HG03432 (cell line): Measurements from ENCODE around the gene FRYL.
"Not testable (repeated sequence)": the region's sequence is repeated elsewhere in the genome, so short reads cannot be mapped to it uniquely, and the experiment has no call there.

Experiments used
- ATAC-seq: cut with Tn5 transposase; IDR thresholded peaks from one replicate; pipeline ENCODE4 v1.9.1; 2021; ENCODE audit warnings: mild to moderate bottlenecking, moderate library complexity; ENCODE audit not compliant: unreplicated experiment

The FRYL gene

DNA sequence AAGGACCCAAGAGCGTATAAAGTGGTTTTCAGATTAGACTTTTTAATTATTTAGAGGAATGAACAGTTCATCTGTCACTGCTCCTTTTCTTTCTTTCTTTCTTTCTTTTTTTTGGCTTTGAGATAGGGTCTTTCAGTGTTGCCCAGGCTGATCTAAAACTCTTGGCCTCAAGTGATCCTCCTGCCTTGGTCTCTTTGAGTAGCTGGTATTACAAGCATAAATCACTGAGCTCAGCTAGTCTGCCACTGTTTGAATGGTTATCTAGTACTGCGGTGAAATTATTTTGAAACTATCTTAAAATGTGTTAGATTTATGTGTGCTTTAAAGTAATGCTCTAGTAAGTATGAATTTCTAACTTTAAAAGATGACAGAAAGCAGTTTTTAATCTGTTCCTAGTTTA lies 6.5 kb upstream of the FRYL start:
- ATAC-seq, result no peak

DNA sequence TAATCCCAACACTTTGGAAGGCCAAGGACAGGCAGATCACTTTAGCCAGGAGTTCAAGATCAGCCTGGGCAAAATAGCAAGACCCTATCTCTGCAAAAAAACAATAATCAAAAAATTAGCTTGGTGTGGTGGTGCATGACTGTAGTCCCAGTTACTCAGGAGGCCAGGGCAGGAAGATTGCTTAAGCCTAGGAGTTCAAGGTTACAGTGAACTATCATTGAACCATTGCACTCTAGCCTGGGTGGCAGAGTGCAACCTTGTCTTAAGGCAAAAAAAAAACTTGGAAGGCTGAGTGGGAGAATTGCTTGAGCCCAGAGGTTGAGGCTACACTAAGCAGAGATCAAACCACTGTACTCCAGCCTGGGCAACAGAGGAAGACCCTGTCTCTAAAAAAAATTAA lies 5.2 kb upstream of the FRYL start:
- no peak for ATAC-seq

DNA sequence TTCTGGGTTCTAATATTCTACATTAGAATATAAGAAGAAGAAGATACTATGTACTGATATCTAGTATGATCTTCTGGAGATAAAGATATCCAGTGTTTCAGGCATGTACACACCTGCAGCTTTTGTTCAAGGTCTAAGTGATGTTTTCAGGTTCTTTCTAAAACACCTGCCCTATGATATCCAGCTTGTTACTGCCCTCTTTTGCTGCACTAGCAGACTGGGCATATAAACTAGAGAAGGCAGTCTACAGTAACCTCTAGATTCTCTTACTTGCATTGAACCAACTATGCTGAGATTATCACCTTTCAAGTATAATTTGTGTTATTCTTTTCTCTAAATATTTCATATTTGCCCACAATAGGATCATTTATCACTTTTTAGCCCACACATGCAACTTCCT lies 1.9 kb upstream of the FRYL start:
- ATAC-seq, result no peak

DNA sequence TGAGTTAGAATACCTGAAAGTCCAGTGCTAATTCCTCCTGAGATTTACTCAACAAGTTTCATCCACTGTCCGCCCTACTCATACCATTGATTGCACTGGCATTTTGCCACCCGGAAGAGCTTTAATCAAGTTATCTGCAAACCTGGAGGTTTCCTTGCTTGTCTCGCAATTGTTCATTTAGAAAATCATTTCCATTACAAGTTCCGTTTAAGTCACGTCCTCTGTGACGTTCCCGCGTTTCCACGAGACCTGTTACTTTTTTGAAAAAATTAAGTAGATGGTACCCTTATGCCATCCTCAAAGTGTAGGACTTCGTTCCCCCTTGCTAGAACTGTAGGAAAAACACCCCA lies 761 bp upstream of the FRYL start:
- ATAC-seq, result no peak

DNA sequence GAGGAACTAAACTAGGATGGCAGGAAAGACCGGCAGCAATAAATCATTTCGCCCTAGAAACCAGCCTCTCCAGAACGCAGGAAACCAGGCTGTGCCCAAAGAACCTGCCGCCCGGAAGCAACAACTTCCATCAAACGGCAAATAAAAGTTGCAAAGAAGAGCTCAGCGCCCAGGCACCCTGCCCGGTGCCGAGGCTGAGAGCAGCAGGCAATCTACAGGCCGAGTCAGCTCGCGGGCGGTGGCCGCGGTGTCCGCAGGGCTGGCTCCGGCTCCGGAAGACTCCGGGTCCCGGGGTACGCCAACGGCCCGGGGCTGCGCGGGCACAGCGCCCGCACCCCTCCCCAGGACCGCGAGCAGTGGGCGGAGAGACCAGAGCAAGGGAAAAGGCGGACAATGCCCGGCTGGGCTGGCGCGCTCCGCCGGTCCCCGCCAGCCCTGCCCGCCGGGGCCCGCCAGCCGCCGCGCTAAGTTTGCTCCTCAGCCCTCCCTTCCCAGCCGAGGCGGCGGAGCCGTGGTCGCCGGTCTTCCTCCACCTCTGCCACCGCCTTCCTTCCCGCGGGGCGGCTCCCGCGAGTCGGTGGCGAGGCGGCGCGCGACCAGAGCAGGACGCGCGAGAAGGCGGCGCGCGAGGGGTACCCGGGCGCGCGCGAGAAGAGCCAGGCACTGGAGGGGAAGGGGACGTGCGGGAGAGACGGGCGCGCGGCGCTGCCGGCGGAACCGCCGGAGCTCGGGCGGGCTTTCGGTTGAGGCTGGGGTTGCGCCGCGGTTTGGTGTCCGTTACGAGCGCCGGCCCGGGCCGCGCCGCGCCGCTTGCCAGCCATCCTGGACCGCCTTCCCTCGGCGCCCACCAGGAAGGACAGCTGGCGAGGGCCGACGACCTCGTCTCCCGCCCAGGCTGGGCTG lies 733 bp downstream of the FRYL start:
- peak; percentile 51 for ATAC-seq

DNA sequence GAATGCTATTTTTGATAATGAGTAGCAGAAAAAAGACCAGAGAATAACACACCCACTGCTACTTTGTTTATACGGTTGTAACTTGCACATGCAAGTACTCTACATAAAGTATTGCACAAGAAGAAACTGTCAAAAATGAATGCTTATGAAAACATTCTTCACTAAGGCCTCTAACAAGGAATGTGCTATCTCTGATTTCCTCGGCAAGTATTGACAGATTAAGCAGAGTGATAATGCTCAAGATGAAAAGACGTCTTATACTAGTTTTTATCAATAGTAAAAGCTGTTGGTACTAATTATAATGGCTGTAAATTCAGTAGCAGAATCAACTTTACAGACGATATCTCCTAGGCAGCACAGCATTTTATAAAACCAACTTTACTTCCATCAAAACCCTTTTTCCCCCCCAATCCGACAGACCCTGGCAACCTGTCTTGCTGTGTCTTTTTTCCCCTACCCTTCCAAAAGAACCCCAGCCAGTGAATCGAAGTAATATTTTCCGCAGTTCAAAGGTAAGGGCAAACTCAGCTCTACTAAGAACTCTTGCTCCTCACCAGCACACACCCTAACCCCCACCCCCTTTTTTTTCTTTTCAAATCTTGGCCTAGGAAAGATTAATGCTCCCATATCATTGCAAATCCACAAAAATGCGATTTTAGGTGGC lies 1.5 kb downstream of the FRYL start:
- ATAC-seq, result no peak

DNA sequence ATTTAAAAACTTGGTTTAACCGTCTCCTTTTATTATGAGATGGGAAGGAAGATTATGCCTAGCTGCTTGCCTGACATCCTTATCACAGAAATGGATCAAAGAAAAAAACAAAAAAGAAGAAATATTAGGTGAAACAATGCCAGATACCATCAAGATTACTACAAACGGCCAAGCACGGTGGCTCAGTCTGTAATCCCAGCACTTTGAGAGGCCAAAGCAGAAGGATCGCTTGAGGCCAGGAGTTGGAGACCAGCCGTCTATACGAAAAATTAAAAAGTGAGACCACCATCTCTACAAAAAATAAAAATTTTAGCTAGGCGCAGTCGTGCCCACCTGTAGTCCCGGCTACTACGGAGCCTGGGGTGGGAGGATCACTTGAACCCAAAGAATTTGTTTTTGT lies 2.3 kb downstream of the FRYL start:
- ATAC-seq, result no peak

DNA sequence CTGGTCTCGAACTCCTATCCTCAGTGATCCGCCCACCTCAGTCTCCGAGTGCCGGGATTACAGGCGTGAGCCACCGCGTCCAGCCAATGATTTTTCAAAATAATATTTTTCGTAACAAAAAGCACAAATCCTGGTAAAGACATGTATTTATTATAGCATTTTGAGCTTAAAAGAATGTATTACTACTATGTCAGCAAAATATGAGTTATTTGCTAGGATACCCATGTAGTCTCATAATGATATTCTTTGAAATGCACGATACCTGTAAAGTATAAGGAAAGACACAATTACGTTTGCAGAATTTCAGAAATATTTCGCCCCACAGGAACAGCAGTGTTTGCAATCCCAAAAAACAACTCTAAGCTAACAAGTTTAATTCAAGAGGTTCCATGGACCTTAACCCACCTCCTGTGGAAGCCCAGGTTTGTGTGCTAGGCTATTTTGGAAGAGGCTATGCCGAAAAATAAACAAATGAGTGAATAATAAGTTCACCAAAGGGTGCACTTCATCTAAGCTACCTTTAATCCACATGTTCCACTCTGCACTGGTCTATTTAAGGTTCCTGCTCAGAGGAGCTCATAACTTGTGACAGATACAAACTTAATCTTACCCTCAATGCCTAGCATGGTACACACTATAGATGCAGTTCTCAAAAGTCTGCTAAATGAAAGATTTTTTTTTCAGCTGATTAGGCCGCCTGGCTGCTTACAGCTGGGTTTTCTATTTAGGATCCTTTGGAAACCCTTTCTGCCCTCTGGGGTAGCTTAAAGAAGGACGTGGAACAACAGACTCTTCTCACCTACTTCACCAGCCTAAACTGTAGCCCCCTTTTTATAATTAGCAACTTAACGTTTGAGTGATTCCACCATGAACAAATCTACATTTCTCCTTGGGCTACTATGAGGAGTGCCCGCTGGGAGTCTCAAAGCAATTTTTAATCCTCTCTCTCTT lies 5.0 kb downstream of the FRYL start:
- ATAC-seq, result no peak

DNA sequence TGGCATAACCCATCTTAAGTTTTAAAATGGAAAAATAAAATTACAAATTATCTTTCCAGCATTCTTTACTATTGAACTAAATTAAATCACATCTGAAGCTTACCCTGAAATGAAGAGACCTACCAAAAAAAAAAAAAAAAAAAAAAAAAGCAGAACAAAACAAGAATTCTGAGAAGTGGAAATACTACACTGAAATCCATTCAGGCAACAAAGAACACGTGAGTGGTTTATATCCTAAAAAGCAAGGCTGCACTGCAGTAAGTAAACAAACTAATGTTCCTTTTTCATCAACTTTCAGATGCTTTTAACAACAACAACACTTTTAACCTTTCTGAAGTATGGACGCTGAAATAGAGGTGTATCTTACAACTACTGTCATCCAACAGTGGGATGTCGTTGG lies 7.5 kb downstream of the FRYL start:
- no peak for ATAC-seq

DNA sequence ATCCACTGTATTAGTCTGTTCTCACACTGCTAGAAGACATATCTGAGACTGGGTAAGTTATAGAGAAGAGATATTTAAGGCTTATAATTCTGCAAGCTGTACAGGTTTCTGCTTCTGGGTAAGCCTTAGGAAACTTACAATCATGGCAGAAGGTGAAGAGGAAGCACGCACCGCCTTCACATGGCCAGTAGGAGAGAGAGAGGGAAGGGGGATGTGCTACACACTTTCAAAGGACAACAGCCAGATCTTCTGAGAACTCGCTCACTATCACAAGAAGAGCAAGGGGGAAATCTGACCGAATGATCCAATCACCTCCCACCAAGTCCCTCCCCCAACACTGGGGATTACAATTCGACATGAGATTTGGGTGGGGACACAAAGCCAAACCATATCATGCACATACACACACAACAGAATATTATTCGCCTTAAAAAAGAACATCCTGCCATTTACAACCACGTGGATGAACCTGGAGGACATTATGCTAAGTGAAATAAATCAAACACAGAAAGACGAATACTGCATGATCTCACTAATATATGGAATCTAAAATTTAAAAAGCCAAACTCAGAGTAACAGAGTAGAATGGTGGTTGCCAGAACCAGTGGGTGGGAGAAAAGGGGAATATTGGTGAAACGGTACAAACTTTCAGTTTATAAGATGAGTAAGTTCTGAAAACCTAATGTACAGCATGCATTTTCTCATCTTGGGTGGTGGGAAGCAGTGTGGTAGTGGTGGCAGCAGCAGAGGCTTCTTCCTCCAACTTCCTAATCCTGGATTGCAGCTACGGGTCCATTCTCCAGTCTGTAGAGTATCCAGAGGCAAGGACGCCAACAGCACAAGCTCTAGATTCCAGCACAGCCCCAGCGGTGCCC lies 12.8 kb downstream of the FRYL start:
- no peak for ATAC-seq

DNA sequence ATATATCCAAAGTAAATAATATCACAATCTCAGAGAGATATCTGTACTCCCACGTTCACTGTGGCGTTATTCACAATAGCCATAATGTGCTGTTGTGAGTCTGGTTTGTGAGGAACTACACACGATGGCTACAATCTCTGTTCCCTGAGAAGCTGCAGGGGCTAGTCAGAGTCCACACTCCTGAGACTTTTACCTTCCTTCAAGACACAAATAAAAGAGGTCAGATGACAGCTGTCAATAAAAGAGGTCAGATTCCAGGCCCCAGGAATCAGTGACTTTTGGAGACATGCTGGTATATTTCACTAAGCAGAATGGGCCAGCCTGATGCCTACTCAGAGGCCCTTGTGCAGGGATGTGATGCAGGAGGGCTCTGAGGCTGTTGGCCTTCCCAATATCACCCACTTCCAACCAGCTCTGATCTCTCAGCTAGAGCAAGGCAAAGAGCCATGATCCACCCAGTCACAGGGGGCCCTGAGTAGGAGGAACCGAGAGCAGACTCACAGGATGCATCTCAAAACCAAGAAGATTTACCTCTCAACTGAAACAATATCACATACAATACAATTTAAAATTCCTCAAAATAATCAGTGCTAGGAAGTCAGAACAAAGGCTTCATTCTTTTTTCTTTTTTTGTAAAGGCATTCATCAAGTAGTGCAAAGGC lies 13.8 kb downstream of the FRYL start:
- ATAC-seq, result peak; percentile 78

DNA sequence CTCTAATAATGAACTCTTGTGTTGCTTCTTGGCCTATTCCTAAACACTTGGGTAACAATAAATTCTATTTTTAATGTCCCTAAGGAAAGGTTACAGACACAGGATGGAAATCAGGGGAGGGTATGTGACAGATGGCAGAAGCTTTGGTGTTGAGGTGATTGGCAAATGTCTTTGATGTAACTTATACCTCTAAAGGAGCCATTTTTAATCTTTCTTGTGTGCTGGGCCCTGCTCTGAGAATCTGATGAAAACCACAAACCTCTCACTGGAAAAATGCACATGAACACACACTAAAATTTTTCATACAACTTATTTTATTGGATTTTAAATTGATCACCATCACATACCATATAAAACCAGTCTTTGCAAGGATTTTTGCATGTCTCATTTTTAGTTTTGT lies 17.7 kb downstream of the FRYL start:
- no peak for ATAC-seq

DNA sequence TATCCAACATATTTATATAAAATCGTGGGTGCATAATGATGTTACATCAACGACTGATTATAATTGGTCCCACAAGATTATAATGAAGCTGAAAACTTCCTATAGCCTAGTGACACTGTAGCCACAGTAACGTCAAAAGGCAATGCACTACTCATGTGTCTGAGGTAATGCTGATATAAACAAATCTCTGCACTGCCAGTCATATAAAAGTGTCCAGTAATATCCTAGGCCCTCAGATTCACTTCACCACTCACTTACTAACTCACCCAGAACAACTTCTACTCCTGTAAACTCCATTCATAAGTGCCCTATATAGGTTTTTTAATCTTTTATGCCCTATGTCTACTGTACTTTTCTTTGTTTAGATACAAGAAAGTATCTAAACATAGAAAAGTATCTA lies 18.8 kb downstream of the FRYL start:
- no peak for ATAC-seq

DNA sequence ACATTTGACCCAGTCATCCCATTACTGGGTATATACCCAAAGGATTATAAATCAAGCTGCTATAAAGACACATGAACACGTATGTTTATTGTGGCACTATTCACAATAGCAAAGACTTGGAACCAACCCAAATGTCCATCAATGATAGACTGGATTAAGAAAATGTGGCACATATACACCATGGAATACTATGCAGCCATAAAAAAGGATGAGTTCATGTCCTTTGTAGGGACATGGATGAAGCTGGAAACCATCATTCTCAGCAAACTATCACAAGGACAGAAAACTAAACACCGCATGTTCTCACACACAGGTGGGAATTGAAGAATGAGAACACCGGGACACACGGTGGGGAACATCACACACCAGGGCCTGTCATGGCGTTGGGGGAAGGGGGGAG lies 21.4 kb downstream of the FRYL start:
- ATAC-seq, result not testable (repeated sequence)

DNA sequence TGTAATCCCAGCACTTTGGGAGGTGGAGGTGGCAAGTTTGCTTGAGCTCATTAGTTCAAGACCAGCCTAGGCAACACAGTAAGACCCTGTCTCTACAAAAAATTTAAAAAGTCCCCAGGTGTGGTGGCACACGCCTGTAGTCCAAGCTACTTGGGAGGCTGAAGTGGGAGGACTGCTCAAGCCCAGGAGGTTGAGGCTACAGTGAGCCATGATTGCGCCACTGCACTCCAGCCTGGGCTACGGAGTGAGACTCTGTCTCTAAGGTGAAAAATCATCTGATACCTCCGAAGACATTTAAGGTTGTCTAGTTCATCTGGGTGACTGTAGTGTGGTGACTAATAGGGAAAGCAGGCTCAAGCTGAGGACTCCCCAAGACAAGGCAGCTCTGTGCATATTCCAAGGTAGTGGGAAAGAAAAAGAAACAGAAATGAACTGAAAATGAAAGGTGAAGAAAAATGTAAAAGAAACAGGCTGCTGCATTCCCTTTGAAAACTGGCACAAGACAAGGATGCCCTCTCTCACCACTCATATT lies 23.3 kb downstream of the FRYL start:
- ATAC-seq, result no peak

DNA sequence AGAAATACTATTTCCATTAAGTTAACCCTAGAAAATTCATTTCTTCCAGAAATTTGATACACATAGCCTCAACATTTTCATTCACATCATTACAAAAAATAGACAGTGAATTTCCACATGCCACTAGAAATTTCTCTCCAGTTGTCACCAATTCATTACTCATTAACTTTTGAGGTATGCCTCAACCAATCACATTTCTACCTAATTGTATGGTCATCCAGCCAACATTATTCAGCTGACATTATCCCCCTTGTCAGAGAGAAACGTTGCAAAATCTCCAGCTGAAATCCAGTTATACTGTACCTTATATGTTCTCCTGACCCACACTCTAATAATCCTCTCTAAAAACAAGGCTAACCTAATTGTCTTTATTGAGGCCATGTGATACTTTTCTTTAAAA lies 24.8 kb downstream of the FRYL start:
- no peak for ATAC-seq

DNA sequence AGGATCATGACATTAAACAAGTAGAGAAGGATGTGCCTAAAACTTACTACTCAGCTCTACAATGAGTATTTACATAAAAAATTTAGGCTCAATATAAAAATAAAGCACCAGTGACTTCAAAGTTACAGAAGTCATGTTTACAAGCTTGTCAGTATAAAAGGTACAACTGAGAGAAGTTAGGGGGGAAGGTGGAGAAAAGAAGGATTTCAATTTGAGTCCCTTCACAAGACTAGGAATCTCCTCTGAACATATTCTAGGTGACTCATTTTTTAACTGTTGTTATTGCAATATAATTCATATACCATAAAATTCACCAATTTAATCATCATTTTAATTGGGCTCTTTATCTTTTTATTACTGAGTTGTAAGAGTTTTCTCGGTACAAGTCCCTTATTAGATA lies 26.9 kb downstream of the FRYL start:
- ATAC-seq, result no peak

DNA sequence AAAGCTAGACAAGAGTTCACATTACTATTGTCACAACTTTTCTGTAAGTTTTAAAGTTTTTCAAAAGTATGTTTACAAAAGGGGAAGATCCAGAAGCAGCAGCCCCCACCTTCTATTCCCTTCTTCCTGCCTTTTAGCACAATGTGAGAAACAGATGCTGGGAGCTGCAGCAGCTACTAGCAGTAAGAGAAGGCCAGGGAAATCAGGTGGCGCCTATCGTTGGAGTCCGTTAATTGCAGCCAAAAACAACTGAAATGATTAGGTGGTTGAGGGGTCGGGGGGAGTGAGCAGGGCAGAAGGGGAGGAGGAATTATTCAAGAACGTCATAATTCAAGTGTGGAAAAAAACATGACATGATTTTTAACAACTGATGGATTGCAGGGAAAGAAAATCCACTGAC lies 27.4 kb downstream of the FRYL start:
- ATAC-seq, result no peak

DNA sequence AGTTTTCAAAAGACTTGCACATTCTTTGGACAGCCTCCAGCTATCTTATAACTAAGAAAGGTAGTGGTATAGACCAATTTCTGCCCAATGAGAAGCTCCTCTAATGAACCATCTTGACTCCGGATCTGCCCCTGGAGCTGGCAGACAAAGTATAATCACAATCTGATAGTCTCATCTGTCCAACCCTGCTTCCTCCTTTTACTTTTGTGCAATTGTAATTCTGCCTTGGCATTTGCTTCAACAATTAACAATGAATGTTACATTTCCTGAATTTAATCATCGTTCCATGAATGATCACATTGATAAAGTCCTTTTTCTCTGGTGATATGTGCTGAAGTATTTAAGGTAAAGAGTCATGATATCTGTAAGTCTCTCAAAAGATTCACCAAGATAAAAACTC lies 27.8 kb downstream of the FRYL start:
- ATAC-seq, result no peak
